Body of pancreas (tissue), 4 donors: Measurements from ENCODE around the gene ATG3.

Experiments
- POLR2A ChIP-seq, 3 donors: fragments of 450-650 bp; IDR thresholded peaks; one replicate each; pipeline ENCODE4 v1.6.1; 2016; ENCODE audit warnings: antibody characterized with exemption in 3 of 3, mild to moderate bottlenecking in 2 of 3
- TF ChIP-seq, protein P1 (sequence below), 7 experiments: fragments of 450-650 bp in 4 of 7; fragments of 200-600 bp in 3 of 7; sonication (generic) in 3 of 7; IDR thresholded peaks; one replicate each; pipeline ENCODE4 v1.5.1; 2016 to 2019; ENCODE audit warnings: antibody characterized with exemption in 7 of 7

- TF ChIP-seq, protein P1, sequence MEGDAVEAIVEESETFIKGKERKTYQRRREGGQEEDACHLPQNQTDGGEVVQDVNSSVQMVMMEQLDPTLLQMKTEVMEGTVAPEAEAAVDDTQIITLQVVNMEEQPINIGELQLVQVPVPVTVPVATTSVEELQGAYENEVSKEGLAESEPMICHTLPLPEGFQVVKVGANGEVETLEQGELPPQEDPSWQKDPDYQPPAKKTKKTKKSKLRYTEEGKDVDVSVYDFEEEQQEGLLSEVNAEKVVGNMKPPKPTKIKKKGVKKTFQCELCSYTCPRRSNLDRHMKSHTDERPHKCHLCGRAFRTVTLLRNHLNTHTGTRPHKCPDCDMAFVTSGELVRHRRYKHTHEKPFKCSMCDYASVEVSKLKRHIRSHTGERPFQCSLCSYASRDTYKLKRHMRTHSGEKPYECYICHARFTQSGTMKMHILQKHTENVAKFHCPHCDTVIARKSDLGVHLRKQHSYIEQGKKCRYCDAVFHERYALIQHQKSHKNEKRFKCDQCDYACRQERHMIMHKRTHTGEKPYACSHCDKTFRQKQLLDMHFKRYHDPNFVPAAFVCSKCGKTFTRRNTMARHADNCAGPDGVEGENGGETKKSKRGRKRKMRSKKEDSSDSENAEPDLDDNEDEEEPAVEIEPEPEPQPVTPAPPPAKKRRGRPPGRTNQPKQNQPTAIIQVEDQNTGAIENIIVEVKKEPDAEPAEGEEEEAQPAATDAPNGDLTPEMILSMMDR (IDR thresholded peaks at IDR 0.05): no peak
- no peak for TF ChIP-seq POLR2A (IDR thresholded peaks at IDR 0.05)
Measured at GRCh38 chr3:112505907-112506306, 55.9 kb downstream of the ATG3 start.
